K562 (cell line): Measurements from ENCODE around the gene TTL. TPM values are rescaled to one million over a fixed set of nuclear protein-coding genes. Genes with fewer than 3 reads are reported as not detected.

Experiments
- ATAC-seq: fragments of 200-7000 bp; cut with Tn5 transposase; 3 replicates; pipeline ENCODE4 v1.9.1; 2020; ENCODE audit warnings: moderate library complexity
- BruUV-seq: library from RNA; stranded (reverse); fragments of 400-500 nt; replicated peaks from 2 replicates; lab custom pipeline; 2021; lab: Mats Ljungman, UMichigan
- CTCF ChIA-PET: fragments of 300-600 bp; formaldehyde crosslinking; extraction: SDS; loops from one replicate; lab custom pipeline; 2021; ENCODE audit warnings: low intra/inter-chr PET ratio; lab: Yijun Ruan, JAX
- POLR2A ChIA-PET: fragments of 300-600, 350-650 bp; sonication (Branson Sonifier 250); formaldehyde crosslinking; extraction: SDS; loops from one replicate; lab custom pipeline; 2021; ENCODE audit warnings: antibody characterized with exemption, inconsistent platforms; lab: Yijun Ruan, JAX
- DNase-seq, 4 experiments: peaks; one replicate each; pipeline versions ENCODE4 v3.0.0 to v3.0.0-alpha.2; 2011 to 2018; ENCODE audit warnings: low spot score in 3 of 4, mixed read lengths in 3 of 4; ENCODE audit errors: extremely low read depth in 1 of 4
- FAIRE-seq: peaks from 2 replicates; lab custom pipeline; 2011; peaks lifted over from hg19 to GRCh38; lab: Jason Lieb, UNC
- H2AFZ ChIP-seq: 2 replicates; pipeline ENCODE4 v1.6.0; 2011; ENCODE audit warnings: low read depth, low read length, control low read depth, inconsistent platforms
- H3K27ac ChIP-seq: fragments of 200-600 bp; 3 replicates; pipeline ENCODE4 v1.8.0; 2011; ENCODE audit warnings: low read depth, mild to moderate bottlenecking, control low read depth, inconsistent platforms, low read length, moderate library complexity, mixed read lengths; ENCODE audit errors: extremely low read depth
- H3K27me3 ChIP-seq, 2 experiments: fragments of 300-600 bp in 1 of 2; 2 replicates in 1 of 2; 3 replicates in 1 of 2; pipeline versions ENCODE4 v1.6.0 to v1.8.0; 2011; ENCODE audit warnings: inconsistent platforms in 2 of 2, low read length in 2 of 2, mild to moderate bottlenecking in 1 of 2, mixed read lengths in 1 of 2, moderate library complexity in 1 of 2; ENCODE audit not compliant: control insufficient read depth in 2 of 2, insufficient read depth in 2 of 2
- H3K36me3 ChIP-seq: fragments of 300-600 bp; 3 replicates; pipeline ENCODE4 v1.8.0; 2011; ENCODE audit warnings: mild to moderate bottlenecking, low read length, inconsistent platforms; ENCODE audit not compliant: control insufficient read depth, insufficient read depth
- H3K4me1 ChIP-seq, 2 experiments: fragments of 200-600 bp in 1 of 2; replicated peaks in 1 of 2; 2 replicates in 1 of 2; 3 replicates in 1 of 2; pipeline versions ENCODE4 v1.5.1 to v1.8.0; 2011; ENCODE audit warnings: inconsistent platforms in 2 of 2, low read length in 2 of 2, mild to moderate bottlenecking in 1 of 2, mixed read lengths in 1 of 2, moderate library complexity in 1 of 2; ENCODE audit not compliant: control insufficient read depth in 2 of 2, insufficient read depth in 2 of 2
- H3K4me2 ChIP-seq: 2 replicates; pipeline ENCODE4 v1.6.1; 2011; ENCODE audit warnings: low read length, control low read depth, inconsistent platforms, mixed read lengths; ENCODE audit not compliant: insufficient read depth
- H3K4me3 ChIP-seq: fragments of 200-600 bp; sonication (generic), shearing (Covaris generic); 2 replicates; pipeline ENCODE4 v1.5.1; 2016; ENCODE audit warnings: control low read depth, inconsistent platforms
- H3K79me2 ChIP-seq: fragments of 200-600 bp; 3 replicates; pipeline ENCODE4 v1.8.0; 2011; ENCODE audit warnings: low read length, inconsistent platforms; ENCODE audit not compliant: control insufficient read depth, insufficient read depth
- H3K9ac ChIP-seq, 2 experiments: 2 replicates each; pipeline versions ENCODE4 v1.6.0 to v1.6.1; 2011; ENCODE audit warnings: low read depth in 2 of 2, low read length in 2 of 2, control low read depth in 1 of 2, inconsistent platforms in 1 of 2, mild to moderate bottlenecking in 1 of 2, mixed read lengths in 1 of 2; ENCODE audit not compliant: insufficient read depth in 1 of 2
- H3K9me1 ChIP-seq: one replicate; pipeline ENCODE4 v1.6.0; 2011; ENCODE audit warnings: inconsistent platforms, mild to moderate bottlenecking, low read length, moderate library complexity; ENCODE audit not compliant: control insufficient read depth, insufficient read depth
- H3K9me3 ChIP-seq: replicated peaks from 2 replicates; pipeline ENCODE4 v1.5.1; 2011; ENCODE audit warnings: low read depth, low read length, inconsistent platforms; ENCODE audit not compliant: control insufficient read depth, insufficient read depth
- H4K20me1 ChIP-seq: replicated peaks from 2 replicates; pipeline ENCODE4 v1.6.1; 2011; ENCODE audit warnings: low read length, inconsistent platforms, mixed read lengths; ENCODE audit not compliant: control insufficient read depth, insufficient read depth
- KDM4B ChIP-seq, 2 experiments: fragments of 450-650 bp in 1 of 2; sonication (generic) in 1 of 2; IDR thresholded peaks; 2 replicates each; pipeline ENCODE4 v1.6.1; 2016 to 2017; ENCODE audit warnings: borderline replicate concordance in 2 of 2, antibody characterized with exemption in 1 of 2, low read depth in 1 of 2, mild to moderate bottlenecking in 1 of 2
- MCM5 ChIP-seq: fragments of 450-650 bp; IDR thresholded peaks from 2 replicates; pipeline ENCODE4 v1.6.1; 2016; ENCODE audit warnings: low read depth
- MLX ChIP-seq, 2 experiments: fragments of 450-650 bp in 1 of 2; sonication (generic) in 1 of 2; formaldehyde crosslinking; conservative IDR thresholded peaks; 2 replicates each; pipeline versions ENCODE4 v1.4.0 to v1.8.1; 2020 to 2022; ENCODE audit warnings: mild to moderate bottlenecking in 1 of 2, missing genetic modification reagents in 1 of 2
- NRF1 ChIP-seq, 2 experiments: fragments of 450-650 bp; IDR thresholded peaks in 1 of 2; conservative IDR thresholded peaks in 1 of 2; 2 replicates each; pipeline ENCODE4 v1.6.1; 2014; ENCODE audit warnings: mild to moderate bottlenecking in 2 of 2
- TFE3 ChIP-seq: fragments of 450-650 bp; formaldehyde crosslinking; IDR thresholded peaks from 2 replicates; pipeline ENCODE4 v1.4.0; 2020; ENCODE audit warnings: mild to moderate bottlenecking, mixed read lengths
- WGBS: fragments of 100-300 bp; shearing (Covaris generic); methylation state at CpG from one replicate; pipeline ENCODE4 v1.1.6; 2016; ENCODE audit warnings: low coverage, mixed read lengths; ENCODE audit not compliant: insufficient coverage; ENCODE audit errors: missing lambda C conversion rate; 5-methylcytosine and 5-hydroxymethylcytosine counted together
- in situ Hi-C: fragments of 300-500 bp; cut with MboI; formaldehyde crosslinking; loops from 4 replicates; pipeline ENCODE4 v1.15.0; 2018; ENCODE audit warnings: inconsistent platforms, mixed read lengths
- intact Hi-C: fragments of 100-400 bp; cut with micrococcal nuclease; formaldehyde crosslinking; loops from 2 replicates; pipeline ENCODE4 v1.14.2; 2022
- polyA plus RNA-seq, 8 experiments: library from polyadenylated mRNA; depleted of rRNA in 4 of 8; stranded (reverse) in 5 of 8; unstranded in 3 of 8; fragments of >200 nt; fragmentation: Nextera tagmentation in 2 of 8; fragmentation: Illumina TruSeq in 1 of 8; extraction: Ambion mirVana in 2 of 8; extraction: Trizol in 1 of 8; gene quantifications; 2 replicates each; pipeline versions ENCODE4 v1.2.1 to v1.2.3, GENCODE V29; 2011 to 2014; ENCODE audit warnings: inconsistent platforms in 1 of 8, missing spikeins in 1 of 8
- total RNA-seq, 7 experiments: library from RNA; depleted of rRNA in 6 of 7; stranded (reverse); fragments of >200 nt in 6 of 7; fragmentation: Illumina TruSeq in 2 of 7; extraction: Trizol in 2 of 7; gene quantifications; 2 replicates each; pipeline versions ENCODE4 v1.2.1 to v1.2.3, GENCODE V29; 2011 to 2021; ENCODE audit warnings: low replicate concordance in 1 of 7

The TTL gene
- total and polyA plus RNA-seq, 9 of the 15 experiments (the other 6 are each of a cell fraction or from before 2014, with no cell fraction given): 9.4 to 54.4 (median 34.9) TPM

- H3K4me3 ChIP-seq: no peak overlapping the region
- POLR2A ChIA-PET: interaction anchor here (0.5 to 1.5 kb wide), 2 partner anchors 9 to 204 kb away, joined by 3 read pairs; partner anchors contain the start of gene ZC3H8
- TF ChIP-seq TFE3 (CRISPR knock-in tag): peak; percentile 18; the same call in 1 of the 2 replicates
- TF ChIP-seq KDM4B (IDR thresholded peaks at IDR 0.05; ENCODE audit: borderline replicate concordance in 2 of 2, low read depth in 1 of 2): no peak
- TF ChIP-seq, all 486 proteins: peak for 1
- in situ Hi-C loops (no loop called here), intact Hi-C loops (no loop called here)
- 0% methylated on average over 1 of the region's 1 CpG for WGBS
- Histone ChIP-seq H3K79me2 (no peaks in the 10 kb centered on the region), H2AFZ (no peak overlapping the region), H3K9me1 (no peaks in the 10 kb centered on the region), H3K4me2 (no peak overlapping the region), H4K20me1 (no peaks in the 10 kb centered on the region), H3K36me3 (no peaks in the 10 kb centered on the region), H3K27ac (no peak overlapping the region), H3K9me3 (no peaks in the 10 kb centered on the region), H3K27me3 (peaks cover 0 to 12% of the 10 kb centered on the region in 2 experiments; a peak in 2 of 5 replicates), H3K4me1 (no peaks in the 10 kb centered on the region), H3K9ac (no peak overlapping the region)
- no TSS peak for BruUV-seq
- CTCF ChIA-PET: no interaction called here
- ATAC-seq: no peak
- DNase-seq: no peak
- no peak for FAIRE-seq
Observed at GRCh38 chr2:112459372-112459771, 22.6 kb upstream of the TTL start.

- no TSS peak for BruUV-seq
- in situ Hi-C loops: no loop called here
- intact Hi-C loops: loop anchor here (10.0 kb wide), 1 partner anchor 117 kb away; no protein-coding TSS in a partner anchor
- H3K4me3 ChIP-seq: no peak overlapping the region
- POLR2A ChIA-PET: interaction anchor here (0.7 kb wide), 2 partner anchors 25 to 164 kb away, joined by 3 read pairs; no protein-coding TSS in a partner anchor
- FAIRE-seq: no peak
- no peak for DNase-seq
- CTCF ChIA-PET: no interaction called here
- no peaks in the 10 kb centered on the region for H3K9me1 ChIP-seq
- no peak overlapping the region for H3K27ac ChIP-seq
- peaks cover 0 to 12% of the 10 kb centered on the region in 2 experiments; a peak in 2 of 5 replicates for H3K27me3 ChIP-seq
- H4K20me1 ChIP-seq: no peaks in the 10 kb centered on the region
- ATAC-seq: no peak
- 5% methylated on average over 5 of the region's 5 CpGs for WGBS
- no peaks in the 10 kb centered on the region for H3K4me1 ChIP-seq
- no peak overlapping the region for H2AFZ ChIP-seq
- no peak overlapping the region for H3K9ac ChIP-seq
- no peaks in the 10 kb centered on the region for H3K79me2 ChIP-seq
- H3K4me2 ChIP-seq: no peak overlapping the region
- peak; percentile 58 to 68 for TF ChIP-seq NRF1 (conservative IDR thresholded peaks at IDR 0.05 in 1 of 2, IDR thresholded peaks at IDR 0.05 in 1 of 2)
- no peak for TF ChIP-seq MLX (CRISPR knock-in tag; conservative IDR thresholded peaks at IDR 0.05)
- TF ChIP-seq MCM5: no peak
- TF ChIP-seq, all 486 proteins: peak for 1
- no peaks in the 10 kb centered on the region for H3K9me3 ChIP-seq
- no peaks in the 10 kb centered on the region for H3K36me3 ChIP-seq
Observed at GRCh38 chr2:112462178-112462577, 19.8 kb upstream of the TTL start.
